ENCODE measurements around the gene HOOK1. TPM values are rescaled to one million over a fixed set of nuclear protein-coding genes. Genes with fewer than 3 reads are reported as not detected.

HOOK1 gene
- total RNA-seq, 1 donor from 2014 or later = 12.1 TPM

GRCh38 chr1:59771361-59771760 is 43.4 kb upstream of the HOOK1 start:
- H3K9ac ChIP-seq = no peak overlapping the region
- H3K27me3 Mint-ChIP-seq (ENCODE audit: insufficient read depth, low read depth) = no peaks in the 10 kb centered on the region
- no peaks in the 10 kb centered on the region for H3K9me3 ChIP-seq (ENCODE audit: low read depth)
- H3K36me3 ChIP-seq = no peaks in the 10 kb centered on the region
- no peak overlapping the region for H2AFZ ChIP-seq (replicated peaks)
- H4K20me1 ChIP-seq (ENCODE audit: low read depth) = no peaks in the 10 kb centered on the region
- no peak overlapping the region for H3K4me2 ChIP-seq
- no peak overlapping the region for H3K4me3 Mint-ChIP-seq
- no peak overlapping the region for H3K4me3 ChIP-seq
- no peaks in the 10 kb centered on the region for H3K79me2 ChIP-seq (ENCODE audit: low read depth)
- H3K27me3 ChIP-seq = no peaks in the 10 kb centered on the region
- TF ChIP-seq CTCF (IDR thresholded peaks at IDR 0.05) (no peak), EZH2phosphoT487 (IDR thresholded peaks at IDR 0.05) (no peak), EZH2 (IDR thresholded peaks at IDR 0.05) (no peak)
- no peak overlapping the region for H3K27ac Mint-ChIP-seq
- no peak overlapping the region for H3K27ac ChIP-seq
- peaks cover 10% of the 10 kb centered on the region for H3K4me1 Mint-ChIP-seq
- no peaks in the 10 kb centered on the region for H3F3A ChIP-seq (ENCODE audit: low read depth)
- H3K4me1 ChIP-seq = peaks cover 4% of the 10 kb centered on the region
- DNase-seq (ENCODE audit: low spot score) = no peak
- no peaks in the 10 kb centered on the region for H3K9me3 Mint-ChIP-seq
- H3K36me3 Mint-ChIP-seq = no peaks in the 10 kb centered on the region

- no peaks in the 10 kb centered on the region for H3K4me1 Mint-ChIP-seq
These were observed 39.3 kb upstream of the HOOK1 start for GRCh38 chr1:59775480-59775879.

GRCh38 chr1:59776960-59777852 is 37.5 kb upstream of the HOOK1 start:
- Histone ChIP-seq H3K4me1 (no peaks in the 10 kb centered on the region), H3K27ac (no peak overlapping the region), H3K9me3 (ENCODE audit: low read depth) (no peaks in the 10 kb centered on the region), H3K27me3 (no peaks in the 10 kb centered on the region), H3K79me2 (ENCODE audit: low read depth) (no peaks in the 10 kb centered on the region), H3K9ac (no peak overlapping the region), H3K4me2 (no peak overlapping the region), H3K36me3 (no peaks in the 10 kb centered on the region), H3F3A (ENCODE audit: low read depth) (no peaks in the 10 kb centered on the region), H3K4me3 (no peak overlapping the region), H4K20me1 (ENCODE audit: low read depth) (no peaks in the 10 kb centered on the region), H2AFZ (replicated peaks) (no peak overlapping the region)
- H3K36me3 Mint-ChIP-seq = no peaks in the 10 kb centered on the region
- no peak for DNase-seq (ENCODE audit: low spot score)
- H3K9me3 Mint-ChIP-seq = no peaks in the 10 kb centered on the region
- no peak for TF ChIP-seq EZH2phosphoT487 (IDR thresholded peaks at IDR 0.05)
- TF ChIP-seq CTCF (IDR thresholded peaks at IDR 0.05) = peak; percentile 27
- no peak for TF ChIP-seq EZH2 (IDR thresholded peaks at IDR 0.05)
- H3K27me3 Mint-ChIP-seq (ENCODE audit: insufficient read depth, low read depth) = no peaks in the 10 kb centered on the region
- H3K4me3 Mint-ChIP-seq = no peak overlapping the region
- no peak overlapping the region for H3K27ac Mint-ChIP-seq
- no peaks in the 10 kb centered on the region for H3K4me1 Mint-ChIP-seq

More at GRCh38 chr1:59775480-59775879, 39.3 kb upstream of the HOOK1 start:
- Histone ChIP-seq H3K36me3 (no peaks in the 10 kb centered on the region), H3K27ac (no peak overlapping the region), H3K27me3 (no peaks in the 10 kb centered on the region), H3K4me2 (no peak overlapping the region), H3F3A (ENCODE audit: low read depth) (no peaks in the 10 kb centered on the region), H2AFZ (replicated peaks) (no peak overlapping the region), H4K20me1 (ENCODE audit: low read depth) (no peaks in the 10 kb centered on the region), H3K9ac (no peak overlapping the region), H3K4me3 (no peak overlapping the region), H3K4me1 (no peaks in the 10 kb centered on the region), H3K79me2 (ENCODE audit: low read depth) (no peaks in the 10 kb centered on the region), H3K9me3 (ENCODE audit: low read depth) (no peaks in the 10 kb centered on the region)
- Mint-ChIP-seq H3K27me3 (ENCODE audit: insufficient read depth, low read depth) (no peaks in the 10 kb centered on the region), H3K27ac (no peak overlapping the region), H3K36me3 (no peaks in the 10 kb centered on the region), H3K9me3 (no peaks in the 10 kb centered on the region), H3K4me3 (no peak overlapping the region)
- TF ChIP-seq EZH2 (IDR thresholded peaks at IDR 0.05) (no peak), EZH2phosphoT487 (IDR thresholded peaks at IDR 0.05) (no peak), CTCF (IDR thresholded peaks at IDR 0.05) (no peak)
- DNase-seq (ENCODE audit: low spot score) = no peak
